H1 (cell line): ENCODE measurements around the gene ARSA. TPM values are rescaled to one million over a fixed set of nuclear protein-coding genes. Genes with fewer than 3 reads are reported as not detected.
"Not testable (repeated sequence)": the region's sequence is repeated elsewhere in the genome, so short reads cannot be mapped to it uniquely, and the experiment has no call there.

Experiments
- CTCF ChIA-PET: fragments of 300-600 bp; sonication (Branson Sonifier 250); formaldehyde crosslinking; loops from one replicate; lab custom pipeline; 2021; ENCODE audit not compliant: partially characterized antibody; lab: Charles Lee
- POLR2A ChIA-PET: fragments of 300-600 bp; sonication (Branson Sonifier 250); formaldehyde crosslinking; loops from one replicate; lab custom pipeline; 2021; ENCODE audit warnings: inconsistent platforms; ENCODE audit not compliant: partially characterized antibody; lab: Charles Lee
- DNase-seq, 2 experiments: peaks; one replicate each; pipeline versions ENCODE4 v3.0.0 to v3.0.0-alpha.2; 2010 to 2022; ENCODE audit warnings: low spot score in 2 of 2, low read depth in 1 of 2, mixed read lengths in 1 of 2
- FAIRE-seq: peaks from 2 replicates; lab custom pipeline; 2011; peaks lifted over from hg19 to GRCh38; lab: Jason Lieb, UNC
- H2AFZ ChIP-seq: 2 replicates; pipeline ENCODE4 v1.8.1; 2012; ENCODE audit warnings: low read length, inconsistent platforms
- H2AK5ac ChIP-seq: 2 replicates; pipeline ENCODE4 v1.6.1; 2013; ENCODE audit warnings: low read depth, low read length
- H2BK120ac ChIP-seq: replicated peaks from 2 replicates; pipeline ENCODE3; 2013; ENCODE audit warnings: low read depth, low read length, inconsistent platforms
- H2BK12ac ChIP-seq: 2 replicates; pipeline ENCODE4 v1.6.1; 2013; ENCODE audit warnings: low read depth, low read length
- H2BK15ac ChIP-seq: 2 replicates; pipeline ENCODE4 v1.6.1; 2013; ENCODE audit warnings: low read length
- H2BK20ac ChIP-seq: 2 replicates; pipeline ENCODE4 v1.6.1; 2013; ENCODE audit warnings: low read length
- H2BK5ac ChIP-seq: 2 replicates; pipeline ENCODE4 v1.6.1; 2013; ENCODE audit warnings: low read depth, low read length
- H3K14ac ChIP-seq: 2 replicates; pipeline ENCODE4 v1.6.1; 2013; ENCODE audit warnings: inconsistent platforms; ENCODE audit not compliant: insufficient read length
- H3K18ac ChIP-seq: 2 replicates; pipeline ENCODE4 v1.6.1; 2013; ENCODE audit warnings: low read length; ENCODE audit errors: extremely low read depth
- H3K23ac ChIP-seq: 2 replicates; pipeline ENCODE4 v1.6.1; 2013; ENCODE audit warnings: inconsistent platforms; ENCODE audit not compliant: insufficient read length
- H3K23me2 ChIP-seq: 2 replicates; pipeline ENCODE4 v1.6.1; 2013; ENCODE audit warnings: low read depth, low read length
- H3K27ac ChIP-seq: 2 replicates; pipeline ENCODE4 v1.6.1; 2011; ENCODE audit warnings: low read depth, low read length, inconsistent platforms
- H3K27me3 ChIP-seq, 4 experiments: replicated peaks in 1 of 4; 1 replicate in 1 of 4; 2 replicates in 3 of 4; pipeline versions ENCODE4 v1.6.1 to v1.8.1; 2011 to 2013; ENCODE audit warnings: low read length in 3 of 4, mild to moderate bottlenecking in 3 of 4, inconsistent platforms in 2 of 4, mixed read lengths in 2 of 4, moderate library complexity in 1 of 4; ENCODE audit not compliant: control insufficient read depth in 3 of 4, insufficient read depth in 3 of 4; ENCODE audit errors: extremely low read depth in 1 of 4
- H3K36me3 ChIP-seq, 4 experiments: 2 replicates each; pipeline versions ENCODE4 v1.6.1 to v1.8.1; 2011 to 2013; ENCODE audit warnings: mild to moderate bottlenecking in 4 of 4, low read length in 3 of 4, moderate library complexity in 2 of 4, control low read depth in 1 of 4, inconsistent platforms in 1 of 4; ENCODE audit not compliant: insufficient read depth in 4 of 4, control insufficient read depth in 2 of 4
- H3K4ac ChIP-seq: replicated peaks from 2 replicates; pipeline ENCODE3; 2013; ENCODE audit warnings: low read length, low read depth, mixed read lengths, inconsistent platforms; ENCODE audit not compliant: insufficient read length
- H3K4me1 ChIP-seq, 4 experiments: replicated peaks in 1 of 4; 1 replicate in 1 of 4; 2 replicates in 3 of 4; pipeline versions ENCODE4 v1.6.1 to v1.8.1; 2011 to 2013; ENCODE audit warnings: low read length in 3 of 4, inconsistent platforms in 2 of 4, mixed read lengths in 1 of 4; ENCODE audit not compliant: insufficient read depth in 4 of 4, control insufficient read depth in 3 of 4
- H3K4me2 ChIP-seq, 2 experiments: 2 replicates each; pipeline versions ENCODE4 v1.6.1 to v1.8.1; 2011 to 2013; ENCODE audit warnings: low read depth in 2 of 2, low read length in 2 of 2, control low read depth in 1 of 2, inconsistent platforms in 1 of 2, mild to moderate bottlenecking in 1 of 2; ENCODE audit not compliant: insufficient read depth in 1 of 2
- H3K4me3 ChIP-seq, 4 experiments: fragments of 200-600, 300-600 bp in 1 of 4; sonication (generic), shearing (Covaris generic), sonication (Bioruptor Twin) in 1 of 4; 2 replicates each; pipeline versions ENCODE4 v1.5.1 to v1.8.1; 2011 to 2016; ENCODE audit warnings: low read length in 4 of 4, low read depth in 3 of 4, control low read depth in 2 of 4, inconsistent platforms in 2 of 4, mild to moderate bottlenecking in 2 of 4, mixed read lengths in 1 of 4, moderate library complexity in 1 of 4; ENCODE audit not compliant: insufficient read depth in 2 of 4; ENCODE audit errors: extremely low read depth in 1 of 4
- H3K56ac ChIP-seq: replicated peaks from 2 replicates; pipeline ENCODE3; 2013; ENCODE audit warnings: low read depth, mild to moderate bottlenecking, mixed read lengths, low read length, inconsistent platforms; ENCODE audit not compliant: insufficient read length
- H3K79me1 ChIP-seq: 2 replicates; pipeline ENCODE4 v1.6.1; 2013; ENCODE audit warnings: low read depth, low read length, control low read depth
- H3K79me2 ChIP-seq, 2 experiments: 2 replicates each; pipeline versions ENCODE4 v1.6.1 to v1.8.1; 2012 to 2013; ENCODE audit warnings: low read length in 2 of 2, mild to moderate bottlenecking in 2 of 2, inconsistent platforms in 1 of 2; ENCODE audit not compliant: insufficient read depth in 2 of 2, control insufficient read depth in 1 of 2
- H3K9ac ChIP-seq, 4 experiments: replicated peaks in 1 of 4; 1 replicate in 1 of 4; 2 replicates in 3 of 4; pipeline versions ENCODE4 v1.6.1 to v1.8.1; 2011 to 2013; ENCODE audit warnings: low read depth in 3 of 4, low read length in 3 of 4, control low read depth in 2 of 4, mild to moderate bottlenecking in 2 of 4, moderate library complexity in 2 of 4, inconsistent platforms in 1 of 4; ENCODE audit errors: extremely low read depth in 1 of 4
- H3K9me3 ChIP-seq, 2 experiments: 2 replicates each; pipeline versions ENCODE4 v1.6.1 to v1.8.1; 2012 to 2013; ENCODE audit warnings: mild to moderate bottlenecking in 2 of 2, moderate library complexity in 2 of 2, control low read depth in 1 of 2, inconsistent platforms in 1 of 2, low read depth in 1 of 2, low read length in 1 of 2, mixed read lengths in 1 of 2; ENCODE audit not compliant: insufficient read depth in 2 of 2
- H4K20me1 ChIP-seq, 2 experiments: replicated peaks in 1 of 2; 2 replicates each; pipeline versions ENCODE3 to v1.8.1; 2011 to 2013; ENCODE audit warnings: inconsistent platforms in 2 of 2, low read length in 2 of 2, mild to moderate bottlenecking in 1 of 2; ENCODE audit not compliant: insufficient read depth in 2 of 2, control insufficient read depth in 1 of 2
- H4K5ac ChIP-seq: 2 replicates; pipeline ENCODE4 v1.6.1; 2013; ENCODE audit warnings: low read length, low read depth, mixed read lengths, inconsistent platforms; ENCODE audit not compliant: insufficient read length
- H4K8ac ChIP-seq: 2 replicates; pipeline ENCODE4 v1.8.0; 2013; ENCODE audit warnings: mild to moderate bottlenecking, moderate library complexity, low read length, inconsistent platforms; ENCODE audit not compliant: insufficient read depth; ENCODE audit errors: extremely low read depth
- H4K91ac ChIP-seq: replicated peaks from 2 replicates; pipeline ENCODE3; 2013; ENCODE audit warnings: low read length, mixed read lengths, inconsistent platforms; ENCODE audit not compliant: insufficient read length
- ASH2L ChIP-seq: fragments of 200-600, 300-600 bp; sonication (generic); IDR thresholded peaks from one replicate; pipeline ENCODE4 v1.7.1; 2017; ENCODE audit warnings: low read length
- BCL11A ChIP-seq, 2 experiments: IDR thresholded peaks; one replicate each; pipeline ENCODE4 v1.6.1; 2011; ENCODE audit warnings: low read depth in 2 of 2, low read length in 2 of 2, mild to moderate bottlenecking in 2 of 2
- EGR1 ChIP-seq: IDR thresholded peaks from 2 replicates; pipeline ENCODE4 v1.6.1; 2011; ENCODE audit warnings: low read depth, low read length, borderline replicate concordance
- GTF2F1 ChIP-seq: IDR thresholded peaks from 2 replicates; pipeline ENCODE4 v1.6.1; 2012; ENCODE audit warnings: low read depth, low read length, improper control_type of control experiment, borderline replicate concordance
- HDAC2 ChIP-seq, 2 experiments: fragments of 300-600 bp in 1 of 2; sonication (generic) in 1 of 2; IDR thresholded peaks; 2 replicates each; pipeline ENCODE4 v1.6.1; 2011 to 2012; ENCODE audit warnings: low read depth in 2 of 2, low read length in 2 of 2, mild to moderate bottlenecking in 2 of 2, moderate library complexity in 2 of 2, borderline replicate concordance in 1 of 2, inconsistent platforms in 1 of 2
- MAFK ChIP-seq: IDR thresholded peaks from 2 replicates; pipeline ENCODE4 v1.6.1; 2012; ENCODE audit warnings: low read depth, mild to moderate bottlenecking, improper control_type of control experiment, low read length
- PHF8 ChIP-seq: fragments of 200-600 bp; sonication (generic); conservative IDR thresholded peaks from 2 replicates; pipeline ENCODE4 v1.7.1; 2012; ENCODE audit warnings: low read depth, mild to moderate bottlenecking, inconsistent platforms, low read length, moderate library complexity
- POLR2A ChIP-seq, 2 experiments: IDR thresholded peaks; 1 replicate in 1 of 2; 2 replicates in 1 of 2; pipeline ENCODE4 v1.6.1; 2011; ENCODE audit warnings: low read depth in 2 of 2, low read length in 2 of 2, mild to moderate bottlenecking in 2 of 2; ENCODE audit errors: control extremely low read depth in 1 of 2
- RXRA ChIP-seq: IDR thresholded peaks from 2 replicates; pipeline ENCODE4 v1.6.1; 2011; ENCODE audit warnings: low read depth, mild to moderate bottlenecking, low read length, moderate library complexity; ENCODE audit not compliant: insufficient read depth
- TAF7 ChIP-seq: optimal IDR thresholded peaks from 2 replicates; pipeline ENCODE3; 2011; ENCODE audit warnings: low read depth, mild to moderate bottlenecking, inconsistent platforms, low read length, moderate library complexity, borderline replicate concordance
- YY1 ChIP-seq: IDR thresholded peaks from 2 replicates; pipeline ENCODE4 v1.6.1; 2011; ENCODE audit warnings: low read depth, mild to moderate bottlenecking, low read length
- WGBS, 2 experiments: shearing (Covaris generic) in 1 of 2; methylation state at CpG; one replicate each; pipeline versions ENCODE4 v1.1.6 to v1.1.7; 2013 to 2015; ENCODE audit warnings: low lambda C conversion rate in 2 of 2, mixed read lengths in 2 of 2, inconsistent platforms in 1 of 2, low coverage in 1 of 2, missing lambda C conversion rate in 1 of 2; ENCODE audit not compliant: insufficient replicate concordance in 2 of 2, insufficient coverage in 1 of 2, insufficient read length in 1 of 2; ENCODE audit errors: extremely low coverage in 1 of 2, missing lambda C conversion rate in 1 of 2; 5-methylcytosine and 5-hydroxymethylcytosine counted together
- polyA plus RNA-seq, 7 experiments: library from polyadenylated mRNA; depleted of rRNA in 3 of 7; stranded (reverse) in 5 of 7; unstranded in 2 of 7; fragments of >200 nt in 5 of 7; fragments of 200-250 nt in 2 of 7; gene quantifications; 1 replicate in 5 of 7; 2 replicates in 1 of 7; 4 replicates in 1 of 7; pipeline versions ENCODE4 v1.2.1 to v1.2.3, GENCODE V29; 2011 to 2013; ENCODE audit warnings: missing spikeins in 2 of 7, mixed read lengths in 2 of 7
- total RNA-seq: library from RNA; stranded (reverse); fragmentation: NEBNext Ultra II Directional; extraction: Animal tissue kit (Norgen Biotek cat#: 25700); gene quantifications from 2 replicates; pipeline ENCODE4 v1.2.1, GENCODE V29; 2021

ARSA gene
- total and polyA plus RNA-seq, 2 of the 8 experiments (the other 6 are each of a cell fraction or from before 2014, with no cell fraction given) = 9.8 to 10.1 TPM

- no peak for TF ChIP-seq ASH2L
- no peak for TF ChIP-seq POLR2A (IDR thresholded peaks at IDR 0.05; ENCODE audit: control extremely low read depth in 1 of 2, low read depth in 2 of 2, low read length in 2 of 2)
- no peak for TF ChIP-seq GTF2F1
- TF ChIP-seq HDAC2 (IDR thresholded peaks at IDR 0.05; ENCODE audit: borderline replicate concordance in 1 of 2, low read depth in 2 of 2, low read length in 2 of 2) = no peak
- no peak for TF ChIP-seq YY1
- no peak for TF ChIP-seq BCL11A (IDR thresholded peaks at IDR 0.05; ENCODE audit: low read depth in 2 of 2, low read length in 2 of 2)
- TF ChIP-seq TAF7 = no peak
- no peak for TF ChIP-seq EGR1
- TF ChIP-seq MAFK = no peak
- no peak for TF ChIP-seq PHF8
- no peak for TF ChIP-seq RXRA
Observed at GRCh38 chr22:50656122-50657070, 28.4 kb upstream of the ARSA start (continued).

GRCh38 chr22:50654664-50655063 lies 26.7 kb upstream of the ARSA start:
- H3K14ac ChIP-seq, H2AK5ac ChIP-seq, H3K23ac ChIP-seq, H3K9ac ChIP-seq, H2BK120ac ChIP-seq, H3K4me3 ChIP-seq, H4K5ac ChIP-seq, H4K91ac ChIP-seq, H4K8ac ChIP-seq, FAIRE-seq, H2BK5ac ChIP-seq, H3K4me2 ChIP-seq, H3K23me2 ChIP-seq, H3K79me1 ChIP-seq, POLR2A ChIA-PET, H2AFZ ChIP-seq, H3K36me3 ChIP-seq, H3K56ac ChIP-seq, H3K27ac ChIP-seq, H3K79me2 ChIP-seq, H3K4ac ChIP-seq, H2BK12ac ChIP-seq, H4K20me1 ChIP-seq, H2BK20ac ChIP-seq, H2BK15ac ChIP-seq, H3K4me1 ChIP-seq, DNase-seq, H3K18ac ChIP-seq: not testable (repeated sequence)
- H3K9me3 ChIP-seq = peaks cover 9 to 16% of the 10 kb centered on the region in 2 experiments
- H3K27me3 ChIP-seq = peaks cover 0 to 24% (median 8%) of the 10 kb centered on the region in 4 experiments; a peak in 6 of 7 replicates
- CTCF ChIA-PET = interaction anchor here (0.6 to 1.5 kb wide), 6 partner anchors 15 to 188 kb away, joined by 3 to 6 read pairs (median 3); no protein-coding TSS in a partner anchor
- WGBS, 2 experiments = 85% methylated on average over 6 of the region's 6 CpGs; no CpG with 5 or more reads in 1 of the 2 experiments
